Erythroblast (primary cell): Measurements from ENCODE around the gene LRBA.

ENCODE experiments used
- GATA1 ChIP-seq: IDR thresholded peaks from 2 replicates; pipeline ENCODE4 v1.6.1; 2011; ENCODE audit warnings: low read depth, mild to moderate bottlenecking, control low read depth, low read length, moderate library complexity
- POLR2A ChIP-seq: IDR thresholded peaks from 2 replicates; pipeline ENCODE4 v1.6.1; 2011; ENCODE audit warnings: mild to moderate bottlenecking, low read length

- TF ChIP-seq POLR2A (no peak), GATA1 (no peak)
Observed at GRCh38 chr4:150909116-150909515, 106.0 kb downstream of the LRBA start.
